HG03565 (cell line): ENCODE measurements around the gene COLQ.
A peak's percentile ranks its signal among the peaks of the same experiment; 100 is the strongest.
"Not testable (repeated sequence)": the region's sequence is repeated elsewhere in the genome, so short reads cannot be mapped to it uniquely, and the experiment has no call there.

Source experiments
- ATAC-seq: cut with Tn5 transposase; IDR thresholded peaks from one replicate; pipeline ENCODE4 v1.9.1; 2021; ENCODE audit warnings: mild to moderate bottlenecking, moderate library complexity; ENCODE audit not compliant: unreplicated experiment

The COLQ gene

GRCh38 chr3:15430624-15431023 lies 90.9 kb downstream of the COLQ start:
- ATAC-seq, result no peak

GRCh38 chr3:15429080-15429479 lies 92.4 kb downstream of the COLQ start:
- no peak for ATAC-seq

- ATAC-seq, result no peak
Observed at GRCh38 chr3:15428539-15428938, 93.0 kb downstream of the COLQ start.

GRCh38 chr3:15427981-15428380 lies 93.5 kb downstream of the COLQ start:
- no peak for ATAC-seq

- ATAC-seq, result peak; percentile 77
Observed at GRCh38 chr3:15427182-15427880, 94.2 kb downstream of the COLQ start, which contains the start of the genes EAF1 and METTL6. TSS of gene EAF1 (plus strand) at chr3:15427598. CDS start at chr3:15427780, 182 bp downstream. TSS of gene METTL6 (minus strand) at chr3:15427544. CDS start at chr3:15426511, 1,033 bp downstream.

- ATAC-seq, result no peak
Observed at GRCh38 chr3:15426579-15427118, 94.9 kb downstream of the COLQ start.

- no peak for ATAC-seq
Observed at GRCh38 chr3:15420871-15421270, 100.6 kb downstream of the COLQ start.

- ATAC-seq, result not testable (repeated sequence)
Observed at GRCh38 chr3:15410966-15411365, 110.5 kb downstream of the COLQ start.

GRCh38 chr3:15409774-15410173 lies 111.7 kb downstream of the COLQ start:
- no peak for ATAC-seq

GRCh38 chr3:15409239-15409638 lies 112.3 kb downstream of the COLQ start:
- ATAC-seq, result no peak

- ATAC-seq, result no peak
Observed at GRCh38 chr3:15405448-15406050, 116.0 kb downstream of the COLQ start.

- ATAC-seq, result no peak
Observed at GRCh38 chr3:15404767-15405166, 116.7 kb downstream of the COLQ start.

GRCh38 chr3:15403965-15404364 lies 117.5 kb downstream of the COLQ start:
- ATAC-seq, result no peak

- no peak for ATAC-seq
Observed at GRCh38 chr3:15403495-15403894, 118.0 kb downstream of the COLQ start.

- ATAC-seq, result no peak
Observed at GRCh38 chr3:15401936-15402335, 119.6 kb downstream of the COLQ start.
